ENCODE data around the gene ASB5. TPM values are rescaled to one million over a fixed set of nuclear protein-coding genes. Genes with fewer than 3 reads are reported as not detected.
"Not testable (repeated sequence)": the region's sequence is repeated elsewhere in the genome, so short reads cannot be mapped to it uniquely, and the experiment has no call there.

Gene ASB5
- total RNA-seq, 1 donor from 2014 or later = not detected

DNA sequence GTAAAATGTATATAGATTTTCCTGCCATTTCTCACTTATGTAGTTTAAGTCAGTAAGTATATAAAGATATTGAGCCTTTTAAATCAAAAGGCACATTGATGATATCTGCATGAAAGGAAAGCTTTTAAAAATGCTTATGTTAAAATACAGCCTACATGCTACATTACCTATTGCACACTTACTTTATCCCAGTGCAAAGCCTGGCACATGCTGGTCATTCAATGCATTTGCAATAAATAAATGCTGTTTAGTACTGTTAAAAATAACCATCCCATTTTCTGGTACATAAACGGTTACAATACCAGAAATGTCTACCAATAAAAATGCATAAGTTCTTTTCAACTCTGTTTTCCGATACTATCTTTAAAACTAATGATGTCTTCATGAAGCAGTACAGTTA, 51.5 kb downstream of the ASB5 start:
- TF ChIP-seq, protein P1, sequence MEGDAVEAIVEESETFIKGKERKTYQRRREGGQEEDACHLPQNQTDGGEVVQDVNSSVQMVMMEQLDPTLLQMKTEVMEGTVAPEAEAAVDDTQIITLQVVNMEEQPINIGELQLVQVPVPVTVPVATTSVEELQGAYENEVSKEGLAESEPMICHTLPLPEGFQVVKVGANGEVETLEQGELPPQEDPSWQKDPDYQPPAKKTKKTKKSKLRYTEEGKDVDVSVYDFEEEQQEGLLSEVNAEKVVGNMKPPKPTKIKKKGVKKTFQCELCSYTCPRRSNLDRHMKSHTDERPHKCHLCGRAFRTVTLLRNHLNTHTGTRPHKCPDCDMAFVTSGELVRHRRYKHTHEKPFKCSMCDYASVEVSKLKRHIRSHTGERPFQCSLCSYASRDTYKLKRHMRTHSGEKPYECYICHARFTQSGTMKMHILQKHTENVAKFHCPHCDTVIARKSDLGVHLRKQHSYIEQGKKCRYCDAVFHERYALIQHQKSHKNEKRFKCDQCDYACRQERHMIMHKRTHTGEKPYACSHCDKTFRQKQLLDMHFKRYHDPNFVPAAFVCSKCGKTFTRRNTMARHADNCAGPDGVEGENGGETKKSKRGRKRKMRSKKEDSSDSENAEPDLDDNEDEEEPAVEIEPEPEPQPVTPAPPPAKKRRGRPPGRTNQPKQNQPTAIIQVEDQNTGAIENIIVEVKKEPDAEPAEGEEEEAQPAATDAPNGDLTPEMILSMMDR (IDR thresholded peaks at IDR 0.05; ENCODE audit: insufficient read depth, low read length, severe bottlenecking) = no peak
- DNase-seq (ENCODE audit: low read depth) (no peak), FAIRE-seq (no peak)
- Histone ChIP-seq H3K27me3 (ENCODE audit: control insufficient read depth, insufficient read depth, low read length) (no peaks in the 10 kb centered on the region), H3K4me3 (ENCODE audit: low read depth, low read length) (no peak overlapping the region), H3K36me3 (ENCODE audit: control insufficient read depth, insufficient read depth, low read length) (no peaks in the 10 kb centered on the region)

DNA sequence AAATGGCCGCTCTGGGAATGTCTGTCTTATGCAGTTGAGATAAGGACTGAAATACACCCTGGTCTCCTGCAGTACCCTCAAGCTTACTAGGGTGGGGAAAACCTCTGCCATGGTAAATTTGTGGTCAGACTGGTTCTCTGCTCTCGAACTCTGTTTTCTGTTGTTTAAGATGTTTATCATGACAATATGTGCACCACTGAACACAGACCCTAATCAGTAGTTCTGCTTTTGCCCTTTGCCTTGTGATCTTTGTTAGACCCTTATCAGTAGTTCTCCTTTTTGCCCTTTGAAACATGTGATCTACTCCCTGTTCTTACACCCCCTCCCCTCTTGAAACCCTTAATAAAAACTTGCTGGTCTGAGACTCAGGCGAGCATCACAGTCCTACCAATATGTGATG, 56.7 kb downstream of the ASB5 start:
- not testable (repeated sequence) for H3K4me3 ChIP-seq (ENCODE audit: low read depth, low read length); FAIRE-seq; H3K36me3 ChIP-seq (ENCODE audit: control insufficient read depth, insufficient read depth, low read length); H3K27me3 ChIP-seq (ENCODE audit: control insufficient read depth, insufficient read depth, low read length); DNase-seq (ENCODE audit: low read depth)

DNA sequence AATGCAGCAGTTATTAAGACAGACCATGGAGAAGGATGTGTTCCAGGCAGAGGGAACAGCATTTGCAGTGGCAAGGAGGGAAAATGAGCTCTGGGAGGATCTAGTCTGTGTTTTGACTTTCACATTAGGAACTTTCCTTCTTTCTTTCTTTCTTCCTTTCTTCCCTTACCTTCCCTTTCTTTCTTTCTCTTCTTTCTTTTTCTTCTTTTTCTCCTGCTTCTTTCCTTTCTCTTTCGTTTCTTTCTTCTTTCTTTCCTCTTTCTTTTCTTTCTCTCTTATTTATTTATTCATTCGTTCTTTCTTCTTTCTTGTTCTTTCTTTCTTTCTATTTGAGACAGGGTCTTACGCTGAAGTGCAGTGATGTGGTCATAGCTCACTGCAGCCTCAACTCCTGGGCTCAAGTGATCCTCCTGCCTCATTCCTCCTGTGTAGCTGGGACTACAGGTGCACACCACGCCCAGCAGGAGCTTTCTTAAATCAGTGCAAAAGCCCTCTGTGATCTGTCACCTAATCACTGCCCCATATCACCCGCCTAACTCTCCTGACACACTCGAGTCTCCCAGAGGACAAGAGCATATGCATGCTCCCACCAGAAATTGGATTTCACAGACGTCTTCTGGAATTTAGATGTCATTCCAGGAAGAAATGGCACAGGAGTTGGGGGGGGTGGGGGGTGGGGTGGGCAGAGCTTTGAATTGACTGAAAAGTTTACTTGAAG, 58.3 kb downstream of the ASB5 start:
- peaks cover 2% of the 10 kb centered on the region for H3K27me3 ChIP-seq (ENCODE audit: control insufficient read depth, insufficient read depth, low read length)
- TF ChIP-seq, protein P1 (IDR thresholded peaks at IDR 0.05; ENCODE audit: insufficient read depth, low read length, severe bottlenecking) = no peak
- H3K36me3 ChIP-seq (ENCODE audit: control insufficient read depth, insufficient read depth, low read length) = no peaks in the 10 kb centered on the region
- H3K4me3 ChIP-seq (ENCODE audit: low read depth, low read length) = no peak overlapping the region
- DNase-seq (ENCODE audit: low read depth) = no peak
- no peak for FAIRE-seq

DNA sequence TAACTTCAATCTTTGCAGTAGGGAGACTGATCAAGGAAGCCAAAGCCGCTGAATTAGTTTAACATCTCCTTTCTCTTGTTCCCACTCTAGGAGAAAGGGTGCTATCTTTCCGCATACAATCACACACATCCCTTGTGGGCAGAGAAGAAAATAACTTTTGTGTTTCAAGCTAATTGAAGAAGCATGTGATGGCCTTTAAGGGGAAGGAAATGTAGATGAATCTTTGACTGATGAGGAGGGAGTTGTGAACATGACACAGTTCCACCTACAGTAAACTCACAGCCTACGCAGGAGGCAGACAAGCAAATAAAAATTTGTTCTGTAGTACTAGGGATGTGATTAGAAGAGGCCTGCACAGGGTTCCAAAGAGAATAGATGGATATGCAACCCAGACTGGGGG, 58.9 kb downstream of the ASB5 start:
- TF ChIP-seq, protein P1 (IDR thresholded peaks at IDR 0.05; ENCODE audit: insufficient read depth, low read length, severe bottlenecking) = no peak
- DNase-seq (ENCODE audit: low read depth) (no peak), FAIRE-seq (no peak)
- Histone ChIP-seq H3K4me3 (ENCODE audit: low read depth, low read length) (no peak overlapping the region), H3K27me3 (ENCODE audit: control insufficient read depth, insufficient read depth, low read length) (peaks cover 2% of the 10 kb centered on the region), H3K36me3 (ENCODE audit: control insufficient read depth, insufficient read depth, low read length) (no peaks in the 10 kb centered on the region)

DNA sequence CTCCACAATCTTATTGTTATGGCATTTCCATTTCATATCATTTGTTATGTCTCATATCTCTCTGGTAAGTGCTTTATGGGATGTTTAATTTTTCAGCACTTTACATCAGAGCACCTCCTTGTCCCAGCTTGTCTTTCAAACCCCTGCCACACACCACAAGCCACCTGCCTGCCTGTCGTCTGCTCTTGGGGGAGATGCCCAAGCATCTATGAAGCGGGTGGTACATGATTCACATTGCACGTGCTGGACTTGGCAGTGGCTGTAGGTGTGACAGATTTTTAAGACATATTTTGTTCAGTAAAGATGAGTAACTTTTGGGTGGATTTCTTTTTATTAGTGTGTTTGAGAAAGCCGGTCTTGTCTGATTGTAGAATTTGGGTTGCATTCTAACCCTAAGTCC, 59.5 kb downstream of the ASB5 start:
- DNase-seq (ENCODE audit: low read depth) = no peak
- TF ChIP-seq, protein P1 (IDR thresholded peaks at IDR 0.05; ENCODE audit: insufficient read depth, low read length, severe bottlenecking) = no peak
- no peak overlapping the region for H3K4me3 ChIP-seq (ENCODE audit: low read depth, low read length)
- FAIRE-seq = peak; percentile 13
- H3K36me3 ChIP-seq (ENCODE audit: control insufficient read depth, insufficient read depth, low read length) = no peaks in the 10 kb centered on the region
- H3K27me3 ChIP-seq (ENCODE audit: control insufficient read depth, insufficient read depth, low read length) = peaks cover 2% of the 10 kb centered on the region

DNA sequence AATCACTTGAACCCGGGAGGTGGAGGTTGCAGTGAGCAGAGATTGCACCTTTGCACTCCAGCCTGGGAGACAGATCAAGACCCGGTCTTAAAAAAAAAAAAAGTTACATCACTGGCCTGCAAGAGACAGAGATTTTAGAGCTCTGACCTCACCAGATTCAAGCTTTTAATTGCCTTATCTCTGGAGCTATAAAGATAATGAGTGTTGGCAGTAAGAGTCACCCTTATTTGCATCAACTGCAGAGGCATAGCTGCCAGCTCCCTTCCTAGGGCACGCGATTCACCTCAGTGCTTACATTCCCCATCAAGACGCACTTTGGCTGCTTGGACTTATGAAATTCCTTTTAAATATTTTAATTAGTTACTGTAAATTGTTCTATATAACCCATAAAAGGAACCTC, 61.2 kb downstream of the ASB5 start:
- TF ChIP-seq, protein P1 (IDR thresholded peaks at IDR 0.05; ENCODE audit: insufficient read depth, low read length, severe bottlenecking) = no peak
- Histone ChIP-seq H3K4me3 (ENCODE audit: low read depth, low read length) (no peak overlapping the region), H3K27me3 (ENCODE audit: control insufficient read depth, insufficient read depth, low read length) (peaks cover 2% of the 10 kb centered on the region), H3K36me3 (ENCODE audit: control insufficient read depth, insufficient read depth, low read length) (no peaks in the 10 kb centered on the region)
- FAIRE-seq (no peak), DNase-seq (ENCODE audit: low read depth) (no peak)
